ENCODE results near the gene TNNT2.

- TF ChIP-seq CTCF (CRISPR knock-in tag; IDR thresholded peaks at IDR 0.05) (no peak), EZH2 (conservative IDR thresholded peaks at IDR 0.05; ENCODE audit: low read depth, low read length) (no peak), ZNF274 (CRISPR knock-in tag; IDR thresholded peaks at IDR 0.05) (no peak), ETV6 (CRISPR knock-in tag; conservative IDR thresholded peaks at IDR 0.05) (no peak), KLF9 (CRISPR knock-in tag; IDR thresholded peaks at IDR 0.05; ENCODE audit: low read depth) (no peak), SOX6 (IDR thresholded peaks at IDR 0.05) (no peak), SOX6 (CRISPR knock-in tag; IDR thresholded peaks at IDR 0.05) (no peak), MED1 (CRISPR knock-in tag; IDR thresholded peaks at IDR 0.05) (no peak)
Measured at GRCh38 chr1:201347498-201348210, 29.8 kb downstream of the TNNT2 start.
